HG03175 (cell line): Measurements from ENCODE around the gene STKLD1.
"Not testable (repeated sequence)": the region's sequence is repeated elsewhere in the genome, so short reads cannot be mapped to it uniquely, and the experiment has no call there.

ENCODE experiments used
- ATAC-seq: cut with Tn5 transposase; IDR thresholded peaks from one replicate; pipeline ENCODE4 v1.9.1; 2021; ENCODE audit warnings: mild to moderate bottlenecking, moderate library complexity; ENCODE audit not compliant: unreplicated experiment

Gene STKLD1

DNA sequence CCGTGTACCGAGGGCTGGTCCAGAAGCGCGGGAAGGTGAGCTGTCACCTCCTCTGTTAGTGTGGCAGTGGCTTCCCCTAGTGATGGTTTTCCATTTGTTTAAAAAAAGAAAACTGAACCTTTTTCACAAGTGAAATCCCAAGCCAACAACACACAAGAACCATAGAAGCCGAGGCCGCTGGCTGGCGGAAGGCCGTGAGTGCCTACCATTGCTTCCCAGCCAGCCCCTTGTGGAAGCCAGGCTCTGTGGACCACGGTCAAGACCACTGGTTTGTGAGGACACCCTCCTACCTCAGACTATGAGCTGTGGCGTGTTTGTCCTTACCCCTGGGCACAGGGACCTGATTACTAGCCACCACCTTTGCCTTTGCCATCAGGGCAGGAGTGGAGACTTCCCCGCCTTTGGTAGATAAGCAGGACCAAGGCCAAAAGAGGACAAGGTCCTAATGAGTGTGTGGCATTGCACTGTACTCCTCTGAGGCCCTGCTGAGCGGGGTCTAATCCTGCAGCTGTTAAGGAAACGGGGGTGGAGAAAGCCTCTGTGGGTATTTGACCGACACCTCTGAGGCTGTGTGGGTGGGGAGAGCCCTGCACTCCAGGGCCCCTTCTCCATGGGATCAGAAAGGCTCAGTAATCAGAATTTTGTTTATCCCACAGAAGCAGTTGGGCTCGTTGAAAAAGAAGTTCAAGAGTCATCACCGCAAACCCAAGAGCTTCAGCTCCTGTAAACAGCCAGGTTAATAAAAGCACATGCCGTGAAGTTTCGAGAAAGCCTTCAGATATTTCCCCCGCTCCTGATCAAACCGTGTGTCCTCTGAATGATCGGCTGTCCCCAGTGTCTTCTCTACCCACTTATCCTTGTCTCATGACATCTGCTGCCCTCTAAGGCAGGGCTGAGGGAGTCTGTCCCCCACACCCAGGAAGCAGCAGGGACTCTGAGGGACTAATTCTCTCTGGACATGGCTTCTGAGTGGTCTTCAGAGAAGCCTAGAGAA is 15.5 kb upstream of the STKLD1 start:
- ATAC-seq, result no peak

DNA sequence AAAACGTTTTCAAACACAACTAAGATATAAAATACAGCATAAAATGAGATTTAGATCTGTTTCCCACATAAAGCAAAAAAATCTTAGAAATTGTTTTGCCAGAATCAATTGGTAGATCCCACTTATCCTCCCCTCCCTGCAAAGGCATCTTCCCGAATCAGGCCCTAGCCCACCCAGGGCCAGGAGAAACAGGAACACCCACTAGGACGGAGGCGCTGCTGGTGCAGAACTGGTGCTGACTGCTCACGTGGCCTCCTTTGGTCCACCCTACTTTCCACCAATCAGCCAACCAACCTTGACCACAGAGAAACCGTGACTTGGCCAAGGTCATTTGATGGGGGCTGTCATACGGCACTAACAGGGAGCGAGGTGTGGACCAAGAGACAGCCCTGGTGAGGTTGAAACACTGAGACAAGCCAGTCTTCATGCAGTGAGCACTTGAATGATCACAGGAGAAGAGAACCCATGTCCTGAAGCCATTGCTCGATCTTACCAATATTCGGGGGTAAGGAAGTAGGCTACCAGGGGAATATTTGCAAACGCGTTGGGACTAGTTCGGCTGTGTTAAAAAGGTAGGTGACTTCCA is 14.6 kb upstream of the STKLD1 start:
- ATAC-seq, result no peak

DNA sequence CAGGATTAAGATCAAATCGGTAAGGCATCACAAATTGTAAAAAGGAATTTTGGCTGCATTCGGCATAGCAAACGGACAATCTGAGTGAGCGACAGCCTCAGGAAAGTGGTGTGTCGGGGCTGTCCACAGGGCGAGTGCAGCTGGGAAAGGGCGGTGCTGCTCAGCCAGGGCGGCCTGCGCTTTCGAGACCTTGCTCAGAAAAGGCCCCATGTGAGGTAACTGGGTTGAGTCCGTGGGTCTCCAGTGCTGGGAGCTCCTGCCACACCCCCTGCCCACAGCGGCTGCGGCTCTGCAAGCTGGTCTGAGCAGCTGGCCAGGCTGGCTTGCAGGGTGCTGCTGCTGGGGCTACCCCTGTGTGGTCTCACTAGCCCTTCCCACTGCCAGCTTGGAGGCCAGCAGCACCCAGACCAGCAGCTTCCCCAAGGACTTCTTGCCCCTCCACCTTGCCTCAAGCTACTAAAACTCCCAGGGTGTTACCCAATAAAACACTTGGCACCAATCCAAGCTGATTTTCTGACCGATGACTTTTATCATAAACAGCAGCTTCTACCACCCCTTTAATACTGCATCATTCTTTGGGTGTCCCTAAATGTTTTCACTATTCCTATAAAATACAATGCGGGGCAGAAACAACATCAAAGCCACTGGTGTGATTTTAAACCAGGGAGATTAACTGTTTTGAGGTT is 13.7 kb upstream of the STKLD1 start:
- no peak for ATAC-seq

DNA sequence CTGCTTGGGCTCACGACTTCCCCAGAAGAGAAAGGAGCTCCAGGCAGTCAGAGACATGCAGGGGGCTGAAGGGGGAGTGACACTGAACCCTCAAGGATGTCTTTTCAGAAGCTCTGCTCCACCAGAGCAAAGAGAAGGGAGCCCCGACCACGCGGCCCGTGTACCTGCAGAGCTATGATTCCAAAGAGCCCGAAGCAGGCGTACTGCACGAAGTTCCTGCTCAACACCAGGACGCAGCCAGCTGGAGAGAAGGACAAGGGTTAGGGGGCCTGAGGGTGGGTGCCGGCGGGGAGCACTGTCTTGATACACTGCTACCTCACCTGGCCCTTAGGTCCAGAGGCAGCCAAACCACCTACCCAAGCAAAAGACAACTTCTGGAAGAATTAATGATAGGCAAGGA is 9.7 kb upstream of the STKLD1 start:
- no peak for ATAC-seq

DNA sequence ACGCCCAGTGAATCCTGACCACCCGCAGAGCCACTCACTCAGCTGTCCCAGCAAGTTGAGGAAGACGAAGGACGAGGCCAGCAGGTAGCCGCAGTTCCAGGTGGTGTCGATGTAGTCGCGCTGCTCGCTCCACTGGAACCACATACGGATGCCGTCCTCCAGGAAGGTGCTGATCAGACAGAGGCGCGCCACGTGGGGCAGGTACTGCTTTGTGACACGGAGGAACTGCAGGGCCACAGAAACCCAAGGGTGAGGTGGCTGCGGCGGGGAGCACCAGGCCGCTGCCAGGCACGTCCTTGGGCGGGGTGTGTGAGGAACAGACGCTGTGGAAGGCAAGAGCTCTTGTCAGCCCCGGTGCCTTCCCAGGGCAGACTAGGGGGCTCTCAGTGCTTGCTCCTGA is 8.9 kb upstream of the STKLD1 start:
- ATAC-seq, result no peak

DNA sequence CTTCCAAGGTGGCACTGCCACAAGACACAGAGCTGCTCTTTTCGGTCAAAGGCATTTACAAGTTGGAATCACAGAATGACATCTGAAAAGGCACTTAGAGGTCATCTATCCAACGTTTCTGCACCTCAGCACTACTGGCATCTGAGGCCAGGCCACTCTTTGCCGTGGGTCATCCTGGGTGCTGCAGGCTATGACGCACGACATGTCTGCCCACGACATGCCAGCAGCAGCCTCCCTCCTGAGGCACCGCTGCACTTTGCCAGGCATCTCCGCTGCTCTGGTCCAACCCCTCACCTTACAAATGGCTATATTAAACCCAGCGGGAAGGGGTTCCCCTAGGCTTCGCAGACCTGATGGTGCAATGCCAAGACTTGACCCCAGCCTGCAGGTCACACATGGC is 8.4 kb upstream of the STKLD1 start:
- ATAC-seq, result no peak

DNA sequence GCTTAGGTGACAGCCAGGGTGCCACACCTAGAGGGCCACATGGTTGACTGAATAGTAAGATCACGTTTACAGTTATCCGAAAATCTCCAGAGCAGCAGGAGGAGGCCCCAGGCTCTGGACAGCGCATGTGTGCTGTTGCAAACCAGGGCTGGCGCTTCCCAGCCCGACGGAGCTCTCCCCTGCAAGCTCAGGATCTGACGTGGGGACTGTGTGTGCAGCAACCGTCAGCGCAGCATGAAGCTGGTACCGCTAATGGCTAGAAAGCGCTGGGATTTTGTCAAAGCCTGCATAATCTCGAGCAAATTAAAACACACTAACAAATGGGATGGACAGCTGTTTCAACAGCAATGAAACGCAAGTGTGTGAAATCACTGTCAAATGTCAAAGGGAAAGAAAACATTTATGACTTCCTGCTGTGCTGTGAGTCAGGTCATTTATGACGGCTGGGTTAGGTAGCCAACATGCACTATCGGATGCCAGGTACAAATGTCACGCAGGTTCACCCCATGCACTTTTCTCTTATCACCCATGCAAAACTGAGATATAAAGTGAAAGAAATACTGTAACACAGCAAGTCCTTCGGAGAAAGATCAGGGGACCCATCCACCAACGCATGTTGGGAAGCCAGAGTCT is 7.8 kb upstream of the STKLD1 start:
- ATAC-seq, result no peak

DNA sequence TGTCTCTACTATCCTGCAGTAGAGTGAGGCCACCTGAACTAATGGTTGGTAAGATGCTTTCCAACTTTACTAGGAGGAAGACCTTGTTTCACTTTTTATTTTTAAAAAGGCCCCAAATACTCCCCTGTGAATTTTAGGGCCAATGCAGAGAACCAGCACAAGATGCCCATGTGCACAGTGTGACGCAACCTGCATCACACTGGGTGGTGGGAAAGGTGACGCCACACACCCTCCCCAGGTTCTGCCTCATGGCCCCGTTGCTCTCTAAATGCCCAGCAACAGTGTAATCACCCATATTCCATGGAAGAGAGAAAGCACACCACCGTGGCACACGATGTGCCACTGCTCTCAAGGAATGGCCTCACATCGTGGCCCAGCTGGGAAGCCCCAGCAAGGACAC is 6.7 kb upstream of the STKLD1 start:
- ATAC-seq, result no peak

DNA sequence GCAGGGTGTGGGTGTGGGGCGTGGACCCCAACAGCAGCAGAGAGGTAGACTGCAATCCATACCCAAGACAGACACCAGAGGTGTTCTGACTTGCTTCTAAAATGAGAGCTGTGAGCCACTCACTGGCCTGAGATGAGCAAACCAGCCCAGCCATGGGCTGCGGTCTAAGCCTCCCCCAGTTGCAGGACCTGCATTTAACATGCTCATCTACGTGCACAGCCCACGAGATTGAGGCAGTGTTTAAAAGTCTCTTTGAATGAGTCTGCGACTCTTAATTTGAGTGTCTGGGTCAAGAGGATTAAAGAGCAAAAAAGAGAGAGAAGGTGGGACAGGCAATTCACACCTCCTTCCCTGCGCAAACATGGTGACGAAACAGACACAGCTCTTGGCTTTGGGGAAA is 6.2 kb upstream of the STKLD1 start:
- no peak for ATAC-seq

DNA sequence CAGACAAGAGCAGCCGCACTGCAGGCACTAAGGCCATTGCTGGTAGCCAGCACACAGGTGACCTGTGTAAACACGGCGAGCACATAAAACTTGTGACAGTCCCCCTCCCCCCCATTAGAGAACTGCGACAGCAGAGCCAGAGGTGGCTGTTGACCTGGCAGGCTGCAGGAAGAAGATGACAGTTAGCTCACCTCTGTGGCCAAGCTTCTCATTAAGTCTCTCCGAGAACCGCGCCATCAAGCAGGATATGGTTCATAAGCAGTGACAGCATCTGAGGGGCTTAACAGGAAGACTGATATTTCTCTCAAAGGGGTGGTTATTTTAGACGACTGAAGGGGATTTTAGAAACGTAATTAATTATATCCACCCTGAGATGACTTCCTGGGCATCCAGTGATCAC is 5.5 kb upstream of the STKLD1 start:
- no peak for ATAC-seq

DNA sequence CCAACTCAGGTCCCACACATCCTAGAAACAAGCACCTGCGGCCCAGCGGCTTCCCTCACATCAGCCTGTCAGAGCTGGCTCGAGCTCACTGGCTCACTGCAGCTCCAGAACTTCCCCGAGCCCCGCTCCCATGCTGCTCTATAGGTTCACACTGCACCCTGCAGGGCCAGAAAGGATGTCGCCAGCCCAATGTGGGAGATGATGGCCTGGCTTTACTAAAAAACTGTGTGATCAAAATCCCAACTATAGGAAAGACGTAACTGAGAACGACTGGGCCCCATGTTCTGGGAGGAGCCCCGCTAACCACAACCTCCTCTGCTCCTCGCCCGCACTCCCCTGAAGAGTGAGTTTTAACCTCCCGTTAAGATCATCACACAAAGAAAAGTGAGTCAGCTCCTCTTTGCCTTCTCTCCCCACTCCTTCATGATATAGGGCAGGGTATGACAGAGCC is 4.9 kb upstream of the STKLD1 start:
- ATAC-seq, result no peak

DNA sequence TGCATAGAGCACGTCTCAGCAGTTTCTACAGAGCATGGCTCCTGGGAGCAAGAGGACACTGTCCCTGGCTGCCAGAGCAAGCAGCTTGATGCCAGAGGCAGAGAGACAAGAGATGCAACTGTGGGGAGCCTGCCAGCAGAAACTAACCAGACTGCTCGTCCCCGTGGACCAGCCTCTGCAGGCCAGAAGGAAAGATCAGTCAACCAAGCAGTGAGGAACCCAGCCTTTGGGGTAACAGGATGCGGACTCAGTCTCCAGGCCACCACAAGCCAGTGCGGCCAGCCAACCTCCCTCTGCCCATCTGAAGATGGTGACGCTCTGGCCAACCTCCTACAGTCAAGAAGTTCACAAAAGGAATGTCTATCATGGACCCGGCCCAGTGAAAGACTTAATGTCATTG is 4.0 kb upstream of the STKLD1 start:
- no peak for ATAC-seq

DNA sequence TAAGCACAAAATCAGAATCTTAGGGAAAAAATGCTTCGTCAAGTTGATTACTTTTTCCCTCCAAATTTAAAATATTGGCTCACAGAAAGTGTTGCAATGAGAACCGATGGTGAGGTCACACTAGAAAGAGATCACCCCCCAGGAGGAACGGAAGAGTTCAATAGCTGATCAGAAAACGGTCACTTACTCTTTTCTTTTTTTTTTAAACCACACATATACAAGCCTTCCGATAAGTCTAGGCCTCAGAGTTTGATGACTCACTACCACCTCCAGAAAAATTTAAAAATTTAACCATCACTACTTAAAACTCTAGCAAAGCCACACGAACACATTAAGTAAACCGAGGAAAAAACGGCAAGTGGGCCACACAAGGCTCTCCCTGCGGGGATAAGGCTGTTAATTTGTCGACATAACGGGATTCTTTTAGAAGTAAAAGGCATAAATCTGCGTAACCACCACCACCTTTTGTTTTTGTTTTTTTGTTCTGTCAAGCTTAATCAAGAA is 1.5 kb upstream of the STKLD1 start:
- no peak for ATAC-seq

DNA sequence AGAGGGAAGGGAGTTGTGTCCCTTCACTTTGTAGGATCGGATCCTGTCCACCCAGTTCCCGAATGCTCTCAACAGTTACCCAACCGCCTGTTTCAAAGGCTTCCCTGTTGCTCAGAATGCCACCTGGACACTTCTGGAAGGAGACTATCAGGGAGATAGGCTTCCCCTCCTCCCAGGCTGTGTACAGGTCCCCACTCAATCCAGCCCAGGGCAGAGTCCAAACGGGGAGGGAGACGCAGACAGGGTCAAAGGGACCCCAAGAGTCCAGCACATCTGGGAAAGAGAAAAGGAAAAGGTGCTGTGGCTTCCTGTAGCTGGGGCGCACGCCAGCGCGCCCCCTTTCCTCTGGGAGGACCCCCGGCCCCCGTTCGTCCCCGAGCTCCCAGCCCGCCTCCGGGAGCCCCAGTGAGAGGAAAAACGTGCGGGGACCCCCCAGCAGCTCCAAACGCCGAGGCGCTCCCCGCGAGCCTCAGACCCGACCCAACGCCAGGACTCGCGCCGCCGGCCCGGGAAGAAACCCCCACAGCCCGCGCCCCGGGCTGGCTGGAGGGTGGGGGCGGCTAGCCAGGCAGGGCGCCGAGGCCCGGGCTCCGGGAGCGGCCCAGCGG is 946 bp upstream of the STKLD1 start:
- peak; percentile 21 for ATAC-seq

DNA sequence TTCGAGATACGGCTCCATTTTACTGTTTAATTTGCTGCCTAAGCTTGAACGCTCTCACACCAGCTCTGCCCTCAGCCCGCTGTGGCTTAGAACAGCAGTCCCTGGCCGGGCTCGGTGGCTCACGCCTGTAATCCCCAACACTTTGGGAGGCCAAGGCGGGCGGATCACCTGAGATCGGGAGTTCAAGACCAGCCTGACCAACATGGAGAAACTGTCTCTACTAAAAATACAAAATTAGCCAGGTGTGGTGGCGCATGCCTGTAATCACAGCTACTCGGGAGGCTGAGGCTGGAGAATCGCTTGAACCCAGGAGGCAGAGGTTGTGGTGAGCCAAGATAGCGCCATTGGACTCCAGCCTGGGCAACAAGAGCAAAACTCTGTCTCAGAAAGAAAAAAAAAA is 1.1 kb downstream of the STKLD1 start:
- not testable (repeated sequence) for ATAC-seq

DNA sequence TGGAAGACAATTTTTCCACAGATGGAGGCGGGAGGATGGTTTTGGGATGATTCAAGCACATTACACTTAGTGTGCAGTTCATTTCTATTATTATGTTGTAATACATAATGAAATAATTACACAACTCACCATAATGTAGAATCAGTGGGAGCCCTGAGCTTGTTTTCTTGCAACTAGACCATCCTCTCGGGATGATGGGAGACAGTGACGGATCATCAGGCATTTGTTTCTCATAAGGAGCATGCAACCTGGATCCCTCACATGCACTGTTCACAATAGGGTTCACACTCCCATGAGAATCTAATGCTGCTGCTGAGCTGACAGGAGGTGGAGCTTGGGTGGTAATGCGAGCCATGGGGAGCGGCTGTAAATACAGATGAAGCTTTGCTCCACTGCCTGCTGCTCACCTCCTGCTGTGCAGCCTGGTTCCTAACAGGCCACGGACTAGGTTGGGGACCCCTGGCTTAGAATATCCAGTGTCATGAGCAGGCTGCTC is 1.6 kb downstream of the STKLD1 start:
- no peak for ATAC-seq

DNA sequence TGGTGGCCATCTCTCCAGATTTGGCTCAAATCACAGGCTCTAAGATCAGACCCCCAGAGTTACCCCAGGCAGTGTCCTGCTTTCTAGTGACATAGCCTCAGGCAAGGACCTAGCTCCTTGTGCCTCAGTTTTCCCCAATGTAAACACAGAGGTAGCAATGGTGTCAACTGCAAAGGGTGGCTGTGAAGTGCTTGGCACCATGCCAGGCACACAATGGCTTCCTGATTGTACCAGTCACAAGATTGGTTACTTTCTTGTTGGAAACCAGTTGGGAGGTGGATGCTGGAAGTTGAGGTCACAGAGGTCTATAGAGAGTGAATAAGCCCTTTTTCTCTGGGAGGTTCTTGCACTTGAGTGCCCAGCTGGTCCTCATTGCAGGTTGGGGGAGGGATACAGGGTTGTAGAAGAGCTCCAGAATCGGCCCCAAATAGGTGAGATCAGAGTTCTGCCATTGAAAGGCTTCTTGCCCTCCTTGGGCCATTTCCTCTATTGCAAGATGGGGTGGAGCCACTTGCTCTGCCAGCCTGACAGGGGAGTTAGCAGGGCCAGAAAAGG is 2.3 kb downstream of the STKLD1 start:
- no peak for ATAC-seq

DNA sequence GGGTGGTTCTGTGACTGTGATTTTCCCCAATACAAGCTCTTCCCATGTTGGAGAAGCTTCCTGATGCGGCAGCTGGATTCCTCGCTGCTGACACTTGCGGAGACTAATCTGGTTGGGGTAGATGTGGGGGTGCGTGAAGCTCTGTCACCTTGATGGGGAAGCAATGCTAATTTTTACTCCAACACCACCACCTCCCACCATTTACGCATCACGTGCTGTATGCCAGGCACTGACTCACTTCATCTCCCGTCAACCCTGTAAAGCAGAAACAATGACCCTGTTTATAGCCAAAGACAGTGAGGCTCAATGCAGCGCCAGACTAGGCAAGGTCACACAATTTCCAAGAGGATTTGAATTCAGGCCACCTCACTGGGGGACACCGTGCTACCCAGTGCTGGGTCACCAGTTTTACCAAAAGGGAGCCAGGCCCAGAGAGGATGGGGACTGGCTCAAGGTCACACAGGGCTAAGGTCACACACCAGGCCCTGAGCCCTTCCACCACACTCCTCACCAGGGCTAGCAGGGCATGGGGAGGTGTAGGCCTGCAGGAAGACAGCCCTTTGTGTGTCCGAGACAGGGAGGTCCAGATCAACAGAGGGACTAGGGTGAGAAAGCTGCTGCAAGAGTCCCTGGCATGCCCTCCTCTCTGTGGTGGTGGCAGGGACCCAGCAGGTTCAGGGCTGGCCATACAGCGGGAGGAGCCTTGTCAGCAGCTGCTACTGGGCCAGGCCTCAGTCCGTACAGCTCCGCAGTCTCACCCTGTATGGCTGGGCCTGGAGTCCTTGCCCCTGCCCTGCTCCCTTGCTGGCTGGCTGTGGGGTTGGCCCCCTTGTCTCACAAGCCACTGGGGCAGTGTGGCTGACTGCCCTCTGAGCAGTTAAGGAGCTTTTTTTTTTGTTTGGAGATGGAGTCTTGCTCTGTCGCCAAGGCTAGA is 3.3 kb downstream of the STKLD1 start:
- ATAC-seq, result no peak

DNA sequence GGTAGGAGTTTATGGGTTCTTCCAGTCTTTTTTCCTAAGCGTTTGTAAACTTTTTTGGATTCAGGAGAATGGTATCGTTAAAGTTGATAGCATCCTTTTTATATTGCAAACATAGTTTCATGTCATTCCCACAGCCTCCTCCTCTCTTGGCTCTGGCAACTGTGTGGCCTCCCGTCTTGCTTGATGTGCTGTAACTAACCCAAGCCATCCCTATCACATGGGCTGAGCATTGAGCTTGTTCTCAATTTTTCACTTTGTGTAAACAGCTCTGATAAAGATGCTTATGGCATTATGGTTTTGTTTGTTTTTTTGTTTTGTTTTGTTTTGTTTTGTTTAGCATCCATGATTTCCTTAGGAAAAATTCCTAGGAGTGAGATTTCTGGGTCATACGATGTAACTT is 4.6 kb downstream of the STKLD1 start:
- ATAC-seq, result no peak
